Fibroblast of lung (primary cell): ENCODE results near the gene MT1B.

ENCODE experiments used
- CTCF ChIP-seq, 2 donors: IDR thresholded peaks in 1 of 2; conservative IDR thresholded peaks in 1 of 2; 1 replicate in 1 of 2; 2 replicates in 1 of 2; pipeline ENCODE4 v1.5.1; 2011 to 2012; ENCODE audit warnings: low read length in 2 of 2, control low read depth in 1 of 2, inconsistent platforms in 1 of 2, low read depth in 1 of 2, mild to moderate bottlenecking in 1 of 2
- EZH2 ChIP-seq: IDR thresholded peaks from 2 replicates; pipeline ENCODE4 v1.5.1; 2012; ENCODE audit warnings: low read length, control low read depth, mild to moderate bottlenecking; ENCODE audit errors: missing control alignments

DNA sequence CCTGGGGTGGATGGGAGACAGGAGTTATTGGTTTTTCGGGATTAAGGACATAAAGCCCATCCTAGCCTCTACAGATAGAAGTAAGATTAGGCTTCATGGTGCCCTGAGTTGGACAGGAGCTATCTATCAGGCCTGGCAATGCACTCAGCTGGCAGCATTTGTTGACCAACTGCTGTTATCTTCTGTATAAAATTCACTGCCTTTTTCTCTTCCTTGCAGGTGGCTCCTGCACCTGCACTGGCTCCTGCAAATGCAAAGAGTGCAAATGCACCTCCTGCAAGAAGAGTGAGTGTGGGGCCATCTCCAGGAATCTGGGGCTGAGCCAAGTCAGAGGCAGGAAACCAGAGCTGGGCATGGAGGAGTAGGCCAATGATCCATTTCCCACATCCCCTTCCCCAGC, 12.6 kb upstream of the MT1B start:
- TF ChIP-seq CTCF (conservative IDR thresholded peaks at IDR 0.05 in 1 of 2, IDR thresholded peaks at IDR 0.05 in 1 of 2; ENCODE audit: low read depth in 1 of 2, low read length in 2 of 2): no peak
- no peak for TF ChIP-seq EZH2
